OCI-LY3 (cell line): ENCODE measurements around the gene DHRS13.

Experiments
- CTCF ChIP-seq: fragments of 200-600, 300-600 bp; sonication (generic); IDR thresholded peaks from 2 replicates; pipeline ENCODE4 v1.5.1; 2014; ENCODE audit warnings: antibody characterized with exemption, low read length, low read depth
- EZH2phosphoT487 ChIP-seq: fragments of 200-600 bp; shearing (Covaris generic); IDR thresholded peaks from 2 replicates; pipeline ENCODE4 v1.6.1; 2018; ENCODE audit warnings: antibody characterized with exemption, mixed run types, low read depth

GRCh38 chr17:28937044-28937729 lies 34.3 kb upstream of the DHRS13 start:
- TF ChIP-seq CTCF (no peak), EZH2phosphoT487 (no peak)
